Amygdala (tissue), 56 donors: Measurements from ENCODE around the gene SURF1.

ENCODE experiments used
- DNase-seq, 56 donors: peaks; one replicate each; lab custom pipeline; 2025; lab: John Stamatoyannopoulos, UW

Gene SURF1

GRCh38 chr9:133367778-133368177 lies 11.5 kb upstream of the SURF1 start:
- DNase-seq, result no peak

- DNase-seq, result no peak
Measured at GRCh38 chr9:133367221-133367620, 10.9 kb upstream of the SURF1 start.

- DNase-seq, result no peak
Measured at GRCh38 chr9:133366435-133366834, 10.1 kb upstream of the SURF1 start.

GRCh38 chr9:133362359-133363044 lies 6.2 kb upstream of the SURF1 start:
- DNase-seq, result no peak

- DNase-seq, result no peak
Measured at GRCh38 chr9:133361507-133362092, 5.3 kb upstream of the SURF1 start.

- no peak for DNase-seq
Measured at GRCh38 chr9:133360400-133361393, 4.4 kb upstream of the SURF1 start.

- DNase-seq, result peak in 5 of 56 donors; percentile 14 to 39 (median 28)
Measured at GRCh38 chr9:133359399-133360175, 3.3 kb upstream of the SURF1 start.

- no peak for DNase-seq
Measured at GRCh38 chr9:133357656-133358055, 1.4 kb upstream of the SURF1 start.

- peak in 1 of 56 donors; percentile 73 for DNase-seq
Measured at GRCh38 chr9:133355881-133356357, 368 bp downstream of the SURF1 start.

GRCh38 chr9:133354766-133355165 lies 1.5 kb downstream of the SURF1 start:
- no peak for DNase-seq

- no peak for DNase-seq
Measured at GRCh38 chr9:133353548-133353947, 2.7 kb downstream of the SURF1 start.

- DNase-seq, result no peak
Measured at GRCh38 chr9:133352635-133353340, 3.5 kb downstream of the SURF1 start.

- DNase-seq, result peak in 2 of 56 donors; percentile 8 to 41
Measured at GRCh38 chr9:133351908-133352634, 4.2 kb downstream of the SURF1 start.

- DNase-seq, result no peak
Measured at GRCh38 chr9:133351526-133351907, 4.8 kb downstream of the SURF1 start.

GRCh38 chr9:133349965-133350616 lies 6.2 kb downstream of the SURF1 start:
- DNase-seq, result no peak

GRCh38 chr9:133348718-133349573 lies 7.3 kb downstream of the SURF1 start:
- DNase-seq, result peak in 1 of 56 donors; percentile 46

- peak; percentile 23 to 95 (median 78) for DNase-seq
Measured at GRCh38 chr9:133347985-133348717, 8.1 kb downstream of the SURF1 start, which contains the start of the genes MED22 and RPL7A. TSS of gene MED22 (minus strand) at chr9:133348131. CDS start at chr9:133346662, 1,469 bp downstream. TSS of gene RPL7A (plus strand) at chr9:133348218. CDS start at chr9:133348244, 26 bp downstream.
